ENCODE measurements around the gene SFXN5. TPM values are rescaled to one million over a fixed set of nuclear protein-coding genes. Genes with fewer than 3 reads are reported as not detected.

The SFXN5 gene
- total and polyA plus RNA-seq, 3 donors from 2014 or later: 24.0 to 32.2 (median 25.4) TPM

DNA sequence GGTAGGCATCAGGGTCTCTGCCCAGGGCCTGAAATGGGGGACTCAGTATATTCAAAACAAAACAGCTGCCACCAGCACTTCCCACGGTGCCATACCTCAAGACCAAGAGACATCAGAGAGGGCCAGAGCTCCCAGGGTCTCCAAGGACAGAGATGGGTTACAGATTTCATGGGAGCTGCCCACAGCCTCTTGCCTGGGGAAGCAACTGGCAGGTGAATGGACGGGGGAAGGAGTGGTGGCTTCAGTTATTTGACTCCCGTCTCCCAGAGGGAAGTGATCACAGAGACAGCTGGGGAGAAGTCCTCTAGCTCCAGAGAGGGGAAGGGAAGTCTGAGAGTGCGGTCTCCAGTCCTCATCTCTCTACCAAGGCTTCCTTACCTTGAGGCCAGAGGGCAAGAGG lies 15.8 kb upstream of the SFXN5 start:
- Histone ChIP-seq H3K27ac (no peak overlapping the region), H3K36me3 (ENCODE audit: low read depth, missing control alignments) (no peaks in the 10 kb centered on the region), H3K27me3 (no peaks in the 10 kb centered on the region), H3K9me3 (no peaks in the 10 kb centered on the region), H3K4me3 (no peak overlapping the region), H3K4me1 (no peaks in the 10 kb centered on the region)
- intact Hi-C loops (cut with DNase I; ENCODE audit: low total_unique reads): loop anchor here (5.0 kb wide), 1 partner anchor 75 kb away; no protein-coding TSS in a partner anchor
- 80 to 92% methylated on average over 4 of the region's 4 CpGs for WGBS, 2 donors
- no peak for TF ChIP-seq POLR2A (IDR thresholded peaks at IDR 0.05)
- TF ChIP-seq, protein P1, sequence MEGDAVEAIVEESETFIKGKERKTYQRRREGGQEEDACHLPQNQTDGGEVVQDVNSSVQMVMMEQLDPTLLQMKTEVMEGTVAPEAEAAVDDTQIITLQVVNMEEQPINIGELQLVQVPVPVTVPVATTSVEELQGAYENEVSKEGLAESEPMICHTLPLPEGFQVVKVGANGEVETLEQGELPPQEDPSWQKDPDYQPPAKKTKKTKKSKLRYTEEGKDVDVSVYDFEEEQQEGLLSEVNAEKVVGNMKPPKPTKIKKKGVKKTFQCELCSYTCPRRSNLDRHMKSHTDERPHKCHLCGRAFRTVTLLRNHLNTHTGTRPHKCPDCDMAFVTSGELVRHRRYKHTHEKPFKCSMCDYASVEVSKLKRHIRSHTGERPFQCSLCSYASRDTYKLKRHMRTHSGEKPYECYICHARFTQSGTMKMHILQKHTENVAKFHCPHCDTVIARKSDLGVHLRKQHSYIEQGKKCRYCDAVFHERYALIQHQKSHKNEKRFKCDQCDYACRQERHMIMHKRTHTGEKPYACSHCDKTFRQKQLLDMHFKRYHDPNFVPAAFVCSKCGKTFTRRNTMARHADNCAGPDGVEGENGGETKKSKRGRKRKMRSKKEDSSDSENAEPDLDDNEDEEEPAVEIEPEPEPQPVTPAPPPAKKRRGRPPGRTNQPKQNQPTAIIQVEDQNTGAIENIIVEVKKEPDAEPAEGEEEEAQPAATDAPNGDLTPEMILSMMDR (IDR thresholded peaks at IDR 0.05): no peak
- DNase-seq: no peak

DNA sequence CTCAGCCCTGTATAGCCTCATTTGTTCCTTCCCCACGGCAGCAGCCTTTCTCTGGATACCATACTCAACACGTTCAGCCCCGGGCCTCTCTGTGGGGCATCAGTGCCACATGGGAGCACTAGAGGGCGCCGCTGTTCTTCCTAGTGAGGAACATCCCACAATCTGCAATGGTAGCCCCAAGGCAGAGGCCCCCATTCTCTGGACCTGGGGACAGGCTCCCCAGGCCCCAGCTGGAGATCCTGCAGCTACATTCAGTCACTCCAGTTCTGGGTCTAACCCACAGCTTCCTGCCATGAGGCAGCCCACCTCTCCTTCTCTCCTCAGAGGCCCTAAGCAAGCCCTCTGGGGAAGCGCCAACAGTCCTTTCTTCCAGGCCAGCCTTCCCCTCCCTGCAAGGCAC lies 14.2 kb upstream of the SFXN5 start:
- H3K27me3 ChIP-seq: no peaks in the 10 kb centered on the region
- H3K4me3 ChIP-seq: no peak overlapping the region
- peak; percentile 93 for DNase-seq
- H3K9me3 ChIP-seq: no peaks in the 10 kb centered on the region
- H3K4me1 ChIP-seq: peaks cover 6% of the 10 kb centered on the region
- H3K36me3 ChIP-seq (ENCODE audit: low read depth, missing control alignments): no peaks in the 10 kb centered on the region
- intact Hi-C loops (cut with DNase I; ENCODE audit: low total_unique reads): loop anchor here (5.0 kb wide), 1 partner anchor 77 kb away; no protein-coding TSS in a partner anchor
- no peak overlapping the region for H3K27ac ChIP-seq
- TF ChIP-seq, protein P1 (IDR thresholded peaks at IDR 0.05): peak; percentile 44 to 81 (median 66)
- no peak for TF ChIP-seq POLR2A (IDR thresholded peaks at IDR 0.05)
- WGBS, 2 donors: 39 to 73% methylated on average over 3 to 6 of the region's 6 CpGs

DNA sequence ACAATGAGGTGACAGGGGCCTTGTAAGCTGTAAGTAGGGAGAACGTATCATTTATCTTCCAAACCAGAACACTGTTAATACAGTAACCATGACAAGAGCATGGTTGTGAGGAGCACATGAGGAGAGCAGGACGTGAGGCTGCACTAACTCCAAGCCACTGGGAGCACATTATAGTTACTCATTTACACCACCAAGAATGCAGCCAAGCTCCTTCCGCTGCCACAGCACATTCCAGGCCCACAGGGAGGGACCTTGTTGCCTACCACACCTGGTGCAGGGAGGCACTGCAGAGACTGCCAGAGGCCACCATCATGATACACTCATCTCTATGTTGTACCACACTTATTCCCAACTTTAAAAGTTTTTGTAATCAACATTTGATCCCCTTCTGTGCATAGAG lies 13.5 kb upstream of the SFXN5 start:
- intact Hi-C loops (cut with DNase I; ENCODE audit: low total_unique reads): loop anchor here (5.0 kb wide), 1 partner anchor 77 kb away; no protein-coding TSS in a partner anchor
- peaks cover 7% of the 10 kb centered on the region for H3K4me1 ChIP-seq
- no peak overlapping the region for H3K27ac ChIP-seq
- no peak overlapping the region for H3K4me3 ChIP-seq
- no peaks in the 10 kb centered on the region for H3K36me3 ChIP-seq (ENCODE audit: low read depth, missing control alignments)
- no peak for DNase-seq
- TF ChIP-seq, protein P1 (IDR thresholded peaks at IDR 0.05): no peak
- no peak for TF ChIP-seq POLR2A (IDR thresholded peaks at IDR 0.05)
- no peaks in the 10 kb centered on the region for H3K27me3 ChIP-seq
- WGBS, 2 donors: 82 to 91% methylated on average over 3 of the region's 3 CpGs
- no peaks in the 10 kb centered on the region for H3K9me3 ChIP-seq

DNA sequence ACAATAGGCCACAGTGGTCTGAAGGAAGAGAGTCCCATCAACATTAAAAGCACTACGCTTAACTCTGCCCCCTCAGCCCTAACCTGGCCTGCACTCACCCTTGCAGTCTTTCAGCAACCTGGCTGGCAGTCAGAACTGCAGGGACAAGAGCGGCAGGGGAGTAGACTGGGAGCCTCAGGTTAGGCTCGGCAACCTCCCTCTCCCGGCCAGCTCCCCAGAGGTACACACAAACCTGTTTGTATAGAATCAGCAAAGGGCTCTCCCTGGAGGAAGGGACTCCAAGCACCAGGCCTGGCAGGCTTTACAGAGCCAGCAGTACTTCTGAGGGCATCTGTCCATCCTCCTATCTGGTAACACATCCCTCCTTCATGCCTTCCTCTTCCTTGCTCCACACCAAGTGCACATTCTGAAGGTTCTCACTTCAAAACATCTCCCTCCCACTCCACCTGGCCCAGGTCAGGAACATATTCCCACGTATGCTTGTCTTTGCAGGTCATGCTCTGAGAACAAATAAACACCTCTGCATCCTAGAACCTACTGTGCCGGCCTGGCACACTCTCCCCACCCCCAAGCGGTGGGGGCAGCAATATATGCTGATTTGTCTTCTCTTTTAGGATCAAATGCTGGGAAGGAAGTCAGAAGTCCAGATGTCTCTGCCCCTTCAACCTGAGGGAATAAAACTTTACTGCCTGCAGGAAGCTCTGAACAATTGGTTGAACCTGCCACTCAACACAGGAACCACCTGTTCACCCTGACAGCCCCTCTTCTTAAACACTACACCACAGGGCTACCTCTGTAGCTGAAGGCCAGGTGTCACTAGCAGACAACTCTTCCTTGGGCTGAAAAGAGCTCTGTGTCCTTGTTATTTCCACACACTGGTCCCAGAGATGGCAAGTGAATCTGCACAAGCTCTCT lies 12.6 kb upstream of the SFXN5 start:
- DNase-seq: no peak
- 84 to 88% methylated on average over 6 to 7 of the region's 7 CpGs for WGBS, 2 donors
- H3K4me3 ChIP-seq: no peak overlapping the region
- no peaks in the 10 kb centered on the region for H3K36me3 ChIP-seq (ENCODE audit: low read depth, missing control alignments)
- H3K9me3 ChIP-seq: no peaks in the 10 kb centered on the region
- peaks cover 7% of the 10 kb centered on the region for H3K4me1 ChIP-seq
- intact Hi-C loops (cut with DNase I; ENCODE audit: low total_unique reads): no loop called here
- no peaks in the 10 kb centered on the region for H3K27me3 ChIP-seq
- TF ChIP-seq, protein P1 (IDR thresholded peaks at IDR 0.05): no peak
- TF ChIP-seq POLR2A (IDR thresholded peaks at IDR 0.05): no peak
- H3K27ac ChIP-seq: no peak overlapping the region

Measured in testis (tissue), 3 donors.